ENCODE data around the gene ADAMTS2. TPM values are rescaled to one million over a fixed set of nuclear protein-coding genes. Genes with fewer than 3 reads are reported as not detected.

Gene ADAMTS2
- total and polyA plus RNA-seq, 3 donors from 2014 or later = 10.9 to 19.8 (median 13.6) TPM

- intact Hi-C loops (cut with DNase I; ENCODE audit: low total_unique reads) = no loop called here
- no peaks in the 10 kb centered on the region for H3K9me3 ChIP-seq
- no peaks in the 10 kb centered on the region for H3K36me3 ChIP-seq (ENCODE audit: low read depth, missing control alignments)
- H3K4me1 ChIP-seq = peaks cover 5% of the 10 kb centered on the region
- 94 to 97% methylated on average over 7 to 8 of the region's 8 CpGs for WGBS, 2 donors
- no peak overlapping the region for H3K4me3 ChIP-seq
- DNase-seq = no peak
- no peaks in the 10 kb centered on the region for H3K27me3 ChIP-seq
- no peak overlapping the region for H3K27ac ChIP-seq
- TF ChIP-seq POLR2A (IDR thresholded peaks at IDR 0.05) = no peak
- no peak for TF ChIP-seq CTCF (IDR thresholded peaks at IDR 0.05)
Observed at GRCh38 chr5:179161901-179162300, 183.4 kb downstream of the ADAMTS2 start.

DNA sequence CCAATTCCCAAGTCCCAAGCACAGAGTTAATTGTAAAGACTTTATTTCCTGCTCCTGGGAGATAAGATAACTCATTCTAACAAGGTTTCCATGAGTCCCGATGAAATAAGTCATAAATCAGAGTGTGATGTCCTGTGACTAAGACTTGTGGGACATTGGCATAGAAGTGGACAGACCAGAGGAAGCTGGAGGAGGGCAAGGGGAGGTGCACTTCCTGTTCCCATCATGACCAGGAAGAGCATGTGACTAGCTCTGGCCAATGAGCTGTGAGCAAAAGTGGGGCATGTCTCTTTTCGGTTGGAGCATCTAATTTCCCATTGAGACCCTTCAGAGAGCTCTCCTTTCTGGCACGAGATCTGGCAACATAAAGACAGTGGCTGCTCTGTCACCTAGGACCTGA, 184.7 kb downstream of the ADAMTS2 start:
- no peaks in the 10 kb centered on the region for H3K4me1 ChIP-seq
- WGBS, 2 donors = 84 to 87% methylated on average over 3 of the region's 3 CpGs
- H3K36me3 ChIP-seq (ENCODE audit: low read depth, missing control alignments) = no peaks in the 10 kb centered on the region
- intact Hi-C loops (cut with DNase I; ENCODE audit: low total_unique reads) = no loop called here
- no peaks in the 10 kb centered on the region for H3K9me3 ChIP-seq
- H3K4me3 ChIP-seq = no peak overlapping the region
- DNase-seq = no peak
- TF ChIP-seq POLR2A (IDR thresholded peaks at IDR 0.05) = no peak
- no peaks in the 10 kb centered on the region for H3K27me3 ChIP-seq
- no peak overlapping the region for H3K27ac ChIP-seq

GRCh38 chr5:179158556-179158955, 186.7 kb downstream of the ADAMTS2 start:
- Histone ChIP-seq H3K27me3 (no peaks in the 10 kb centered on the region), H3K4me3 (no peak overlapping the region), H3K36me3 (ENCODE audit: low read depth, missing control alignments) (no peaks in the 10 kb centered on the region), H3K4me1 (no peaks in the 10 kb centered on the region), H3K27ac (no peak overlapping the region), H3K9me3 (no peaks in the 10 kb centered on the region)
- intact Hi-C loops (cut with DNase I; ENCODE audit: low total_unique reads) = no loop called here
- TF ChIP-seq POLR2A (IDR thresholded peaks at IDR 0.05) (no peak), CTCF (IDR thresholded peaks at IDR 0.05) (no peak)
- DNase-seq = no peak
- WGBS, 2 donors = 92 to 95% methylated on average over 11 to 14 of the region's 14 CpGs

GRCh38 chr5:179154991-179155955, 190.0 kb downstream of the ADAMTS2 start:
- Histone ChIP-seq H3K27me3 (no peaks in the 10 kb centered on the region), H3K36me3 (ENCODE audit: low read depth, missing control alignments) (no peaks in the 10 kb centered on the region), H3K9me3 (no peaks in the 10 kb centered on the region), H3K27ac (no peak overlapping the region), H3K4me3 (no peak overlapping the region), H3K4me1 (no peaks in the 10 kb centered on the region)
- intact Hi-C loops (cut with DNase I; ENCODE audit: low total_unique reads) = no loop called here
- 85 to 88% methylated on average over 25 to 27 of the region's 27 CpGs for WGBS, 2 donors
- TF ChIP-seq POLR2A (IDR thresholded peaks at IDR 0.05) (no peak), CTCF (IDR thresholded peaks at IDR 0.05) (no peak)
- DNase-seq = no peak

DNA sequence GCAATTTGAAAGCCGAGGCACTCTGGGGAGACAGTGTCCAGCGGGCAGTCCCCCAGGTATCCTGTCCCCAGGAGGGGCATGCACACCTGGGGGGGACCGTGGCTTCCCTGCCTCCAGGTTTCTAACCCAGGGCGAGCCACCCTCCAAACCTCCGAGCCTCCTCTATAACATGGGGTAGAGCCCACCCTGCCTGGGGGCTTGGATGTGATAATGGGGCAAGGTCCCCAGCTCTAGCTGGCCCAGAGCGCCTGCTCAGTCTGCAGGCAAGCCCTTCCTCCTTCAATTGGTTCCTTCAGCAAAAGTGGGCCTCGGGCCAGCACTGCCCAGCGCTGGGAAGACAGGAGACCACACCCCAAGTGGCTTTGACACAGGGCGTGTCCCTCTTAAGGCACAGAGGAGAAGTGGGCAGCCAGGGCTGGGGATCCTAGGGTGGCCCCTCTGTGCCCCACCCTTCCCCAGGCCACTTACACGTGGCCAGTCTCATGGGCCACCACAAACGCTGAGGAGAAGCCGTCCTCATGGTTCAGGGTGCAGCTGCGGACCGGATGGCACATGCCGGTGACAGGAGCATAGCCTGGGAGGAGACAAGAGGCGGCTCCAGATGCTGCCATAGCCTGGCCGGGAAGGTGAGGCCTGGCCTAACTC, 190.8 kb downstream of the ADAMTS2 start:
- intact Hi-C loops (cut with DNase I; ENCODE audit: low total_unique reads) = no loop called here
- Histone ChIP-seq H3K9me3 (no peaks in the 10 kb centered on the region), H3K27ac (no peak overlapping the region), H3K27me3 (no peaks in the 10 kb centered on the region), H3K4me1 (no peaks in the 10 kb centered on the region), H3K36me3 (ENCODE audit: low read depth, missing control alignments) (no peaks in the 10 kb centered on the region), H3K4me3 (no peak overlapping the region)
- TF ChIP-seq POLR2A (IDR thresholded peaks at IDR 0.05) (no peak), CTCF (IDR thresholded peaks at IDR 0.05) (no peak)
- WGBS, 2 donors = 91% methylated on average over 8 to 17 of the region's 17 CpGs
- no peak for DNase-seq
